Measurements from ENCODE around the gene NCBP3. TPM values are rescaled to one million over a fixed set of nuclear protein-coding genes. Genes with fewer than 3 reads are reported as not detected.
A peak's percentile ranks its signal among the peaks of the same experiment; 100 is the strongest.

The NCBP3 gene
- polyA plus RNA-seq, 1 experiment, result 9.7 TPM

DNA sequence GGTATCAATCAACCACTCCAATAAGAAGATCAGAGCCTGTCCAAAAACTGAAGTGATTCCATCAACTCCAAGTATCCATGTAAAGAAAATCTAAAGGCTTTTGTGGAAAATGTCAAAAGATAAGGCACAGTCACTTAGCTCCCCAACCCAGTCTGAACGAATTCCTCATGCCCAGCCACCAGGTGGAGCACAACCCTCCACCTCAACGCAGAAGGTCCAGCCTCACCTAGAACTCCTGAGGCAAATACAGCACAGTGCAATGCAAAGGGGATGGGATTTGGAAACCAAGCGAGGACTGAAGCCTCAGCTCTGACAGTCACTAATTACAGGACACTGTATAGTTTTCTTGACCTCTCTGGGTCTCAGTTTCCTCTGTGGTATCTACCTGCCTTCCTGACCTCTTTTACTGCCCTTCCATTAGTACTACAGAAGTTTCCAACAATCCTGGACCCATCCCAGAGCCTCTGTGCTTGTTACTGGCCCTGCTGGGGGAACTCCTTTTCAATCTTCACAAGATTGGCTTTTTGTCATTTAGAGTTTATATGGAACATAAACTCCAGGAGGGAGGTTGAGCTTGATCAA, 2.0 kb downstream of the NCBP3 start:
- Histone ChIP-seq H3K27me3 (ENCODE audit: control insufficient read depth, insufficient read depth, low read length) (no peaks in the 10 kb centered on the region), H3K4me3 (ENCODE audit: low read depth, low read length) (no peak overlapping the region), H3K36me3 (ENCODE audit: control insufficient read depth, insufficient read depth, low read length) (peaks cover 7% of the 10 kb centered on the region)
- POLR2A ChIA-PET, result no interaction called here
- TF ChIP-seq, protein P1, sequence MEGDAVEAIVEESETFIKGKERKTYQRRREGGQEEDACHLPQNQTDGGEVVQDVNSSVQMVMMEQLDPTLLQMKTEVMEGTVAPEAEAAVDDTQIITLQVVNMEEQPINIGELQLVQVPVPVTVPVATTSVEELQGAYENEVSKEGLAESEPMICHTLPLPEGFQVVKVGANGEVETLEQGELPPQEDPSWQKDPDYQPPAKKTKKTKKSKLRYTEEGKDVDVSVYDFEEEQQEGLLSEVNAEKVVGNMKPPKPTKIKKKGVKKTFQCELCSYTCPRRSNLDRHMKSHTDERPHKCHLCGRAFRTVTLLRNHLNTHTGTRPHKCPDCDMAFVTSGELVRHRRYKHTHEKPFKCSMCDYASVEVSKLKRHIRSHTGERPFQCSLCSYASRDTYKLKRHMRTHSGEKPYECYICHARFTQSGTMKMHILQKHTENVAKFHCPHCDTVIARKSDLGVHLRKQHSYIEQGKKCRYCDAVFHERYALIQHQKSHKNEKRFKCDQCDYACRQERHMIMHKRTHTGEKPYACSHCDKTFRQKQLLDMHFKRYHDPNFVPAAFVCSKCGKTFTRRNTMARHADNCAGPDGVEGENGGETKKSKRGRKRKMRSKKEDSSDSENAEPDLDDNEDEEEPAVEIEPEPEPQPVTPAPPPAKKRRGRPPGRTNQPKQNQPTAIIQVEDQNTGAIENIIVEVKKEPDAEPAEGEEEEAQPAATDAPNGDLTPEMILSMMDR (IDR thresholded peaks at IDR 0.05; ENCODE audit: insufficient read depth, low read depth, low read length), result peak; percentile 76
- CTCF ChIA-PET, result interaction anchor here (0.7 to 6.2 kb wide), 14 partner anchors 12 to 233 kb away, joined by 3 to 57 read pairs (median 4); partner anchors contain the start of genes HASPIN and P2RX5
- DNase-seq (ENCODE audit: low read depth), result no peak

DNA sequence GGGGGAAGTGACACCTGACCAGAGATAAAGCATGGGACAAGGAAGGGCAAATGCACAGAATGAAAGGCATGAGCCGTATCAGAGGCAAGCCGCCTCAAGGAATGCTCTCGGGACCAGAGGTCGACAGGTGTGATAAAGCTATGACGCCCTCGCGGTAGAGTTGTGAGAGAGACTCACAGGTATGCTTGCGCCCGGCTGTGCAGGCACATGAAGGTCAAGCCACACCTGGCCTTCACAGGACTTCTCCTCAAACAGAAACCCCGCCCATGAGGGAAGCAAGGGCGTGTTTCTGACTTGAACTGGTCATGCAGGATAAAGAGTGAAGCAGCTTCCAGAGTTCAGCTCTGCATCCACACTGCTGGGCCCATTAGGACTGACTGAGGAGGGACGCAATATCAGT, 7.8 kb downstream of the NCBP3 start:
- ChIA-PET CTCF (interaction anchor here (0.8 to 4.9 kb wide), 5 partner anchors 7 to 106 kb away, joined by 3 to 25 read pairs (median 7); partner anchors contain the start of gene NCBP3), POLR2A (no interaction called here)
- H3K27me3 ChIP-seq (ENCODE audit: control insufficient read depth, insufficient read depth, low read length), result no peaks in the 10 kb centered on the region
- peaks cover 16% of the 10 kb centered on the region for H3K36me3 ChIP-seq (ENCODE audit: control insufficient read depth, insufficient read depth, low read length)
- TF ChIP-seq, protein P1 (IDR thresholded peaks at IDR 0.05; ENCODE audit: insufficient read depth, low read depth, low read length), result no peak
- H3K4me3 ChIP-seq (ENCODE audit: low read depth, low read length), result no peak overlapping the region
- DNase-seq (ENCODE audit: low read depth), result no peak

DNA sequence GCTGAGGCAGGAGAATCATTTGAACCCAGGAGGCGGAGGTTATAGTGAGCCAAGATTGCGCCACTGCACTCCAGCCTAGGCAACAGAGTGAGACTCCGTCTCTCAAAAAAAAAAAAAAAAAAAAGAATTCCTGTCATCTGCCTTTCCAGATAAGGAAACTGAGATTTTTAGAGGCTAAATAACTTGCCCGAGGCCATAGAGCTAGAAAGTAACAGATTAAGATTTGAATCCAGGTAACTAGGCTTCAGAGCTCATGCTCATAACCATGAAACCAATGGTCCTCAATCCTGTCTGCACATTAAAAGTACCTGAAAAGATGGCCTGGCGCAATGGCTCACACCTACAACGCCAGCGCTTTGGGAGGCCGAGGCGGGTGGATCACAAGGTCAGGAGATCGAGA, 9.5 kb downstream of the NCBP3 start:
- POLR2A ChIA-PET, result no interaction called here
- no peak overlapping the region for H3K4me3 ChIP-seq (ENCODE audit: low read depth, low read length)
- peaks cover 14% of the 10 kb centered on the region for H3K36me3 ChIP-seq (ENCODE audit: control insufficient read depth, insufficient read depth, low read length)
- no peaks in the 10 kb centered on the region for H3K27me3 ChIP-seq (ENCODE audit: control insufficient read depth, insufficient read depth, low read length)
- DNase-seq (ENCODE audit: low read depth), result no peak
- CTCF ChIA-PET, result interaction anchor here (0.8 to 4.9 kb wide), 4 partner anchors 9 to 99 kb away, joined by 3 to 25 read pairs (median 9); partner anchors contain the start of gene NCBP3
- TF ChIP-seq, protein P1 (IDR thresholded peaks at IDR 0.05; ENCODE audit: insufficient read depth, low read depth, low read length), result no peak

DNA sequence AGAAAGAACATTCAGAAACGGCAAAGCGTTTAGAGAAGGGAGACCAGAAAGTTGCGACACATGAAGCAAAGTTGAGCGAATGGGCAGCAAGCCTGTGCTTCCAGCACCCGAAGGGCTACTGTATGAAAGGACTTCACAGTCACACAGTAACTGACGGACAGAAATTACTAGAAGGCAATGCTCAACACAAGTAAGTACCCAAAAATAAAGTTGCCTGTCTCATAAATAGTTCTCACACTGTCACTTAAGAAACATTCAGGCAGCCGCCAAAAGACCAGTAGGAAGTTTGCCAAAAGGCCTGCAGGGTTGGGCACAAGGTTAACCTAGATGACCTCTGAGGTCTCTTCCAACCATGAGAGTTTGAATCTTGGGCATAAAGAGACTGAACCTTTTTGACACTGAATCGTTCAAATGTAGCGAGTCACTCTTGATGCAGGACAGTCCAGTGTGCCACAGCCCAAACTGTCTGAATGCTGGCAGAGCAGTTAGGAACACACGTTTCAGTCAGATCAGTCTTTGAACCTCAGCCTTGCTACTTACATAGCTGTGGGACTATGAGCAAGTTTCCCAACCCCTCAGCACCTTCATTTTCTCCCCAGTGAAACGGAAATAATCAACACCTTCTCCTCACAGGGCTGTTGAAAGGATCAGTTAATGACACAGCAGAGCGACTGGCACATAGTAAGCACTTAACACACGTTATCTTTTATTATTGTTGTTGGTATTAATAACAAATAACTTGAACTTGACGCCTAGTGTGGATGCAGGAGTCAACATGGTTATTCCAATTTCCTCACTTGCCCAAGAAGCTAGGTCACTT, 10.4 kb downstream of the NCBP3 start:
- CTCF ChIA-PET, result interaction anchor here (0.8 to 4.9 kb wide), 5 partner anchors 8 to 98 kb away, joined by 3 to 25 read pairs (median 4); partner anchors contain the start of gene NCBP3
- TF ChIP-seq, protein P1 (IDR thresholded peaks at IDR 0.05; ENCODE audit: insufficient read depth, low read depth, low read length), result no peak
- Histone ChIP-seq H3K27me3 (ENCODE audit: control insufficient read depth, insufficient read depth, low read length) (no peaks in the 10 kb centered on the region), H3K36me3 (ENCODE audit: control insufficient read depth, insufficient read depth, low read length) (peaks cover 14% of the 10 kb centered on the region), H3K4me3 (ENCODE audit: low read depth, low read length) (no peak overlapping the region)
- POLR2A ChIA-PET, result no interaction called here
- DNase-seq (ENCODE audit: low read depth), result no peak

DNA sequence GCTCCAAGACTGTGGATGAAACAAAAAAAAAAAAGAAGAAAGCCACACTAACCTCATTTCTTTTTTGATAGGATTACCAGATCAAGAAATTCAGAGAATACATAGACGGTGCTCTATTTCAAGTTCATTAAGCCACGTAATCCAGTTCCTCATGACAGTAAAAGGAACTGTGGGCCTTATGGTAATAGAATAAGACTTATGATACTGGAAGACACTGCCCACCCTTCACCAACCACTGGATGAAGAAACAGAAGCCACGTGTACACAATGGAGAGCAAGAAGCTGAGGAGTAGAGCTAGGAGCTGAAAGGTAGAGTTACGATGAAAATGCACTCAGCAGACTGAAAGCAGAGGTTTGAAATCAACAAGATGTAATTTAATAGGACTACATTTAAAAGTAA, 11.2 kb downstream of the NCBP3 start:
- no peak overlapping the region for H3K4me3 ChIP-seq (ENCODE audit: low read depth, low read length)
- CTCF ChIA-PET, result interaction anchor here (4.9 kb wide), 1 partner anchor 8 kb away, joined by 25 read pairs; no protein-coding TSS in a partner anchor
- DNase-seq (ENCODE audit: low read depth), result no peak
- TF ChIP-seq, protein P1 (IDR thresholded peaks at IDR 0.05; ENCODE audit: insufficient read depth, low read depth, low read length), result no peak
- POLR2A ChIA-PET, result no interaction called here
- H3K27me3 ChIP-seq (ENCODE audit: control insufficient read depth, insufficient read depth, low read length), result no peaks in the 10 kb centered on the region
- peaks cover 13% of the 10 kb centered on the region for H3K36me3 ChIP-seq (ENCODE audit: control insufficient read depth, insufficient read depth, low read length)
